ENCODE measurements around the gene STPG1.

GRCh38 chr1:24319962-24320361 is 93.6 kb downstream of the STPG1 start:
- no peak for TF ChIP-seq CTCF (IDR thresholded peaks at IDR 0.05)
- TF ChIP-seq POLR2A (IDR thresholded peaks at IDR 0.05), result no peak
